ENCODE data around the gene GIMAP7. TPM values are rescaled to one million over a fixed set of nuclear protein-coding genes. Genes with fewer than 3 reads are reported as not detected.
"Not testable (repeated sequence)": the region's sequence is repeated elsewhere in the genome, so short reads cannot be mapped to it uniquely, and the experiment has no call there.

GIMAP7 gene
- total RNA-seq, 1 donor from 2014 or later = 2.7 TPM

DNA sequence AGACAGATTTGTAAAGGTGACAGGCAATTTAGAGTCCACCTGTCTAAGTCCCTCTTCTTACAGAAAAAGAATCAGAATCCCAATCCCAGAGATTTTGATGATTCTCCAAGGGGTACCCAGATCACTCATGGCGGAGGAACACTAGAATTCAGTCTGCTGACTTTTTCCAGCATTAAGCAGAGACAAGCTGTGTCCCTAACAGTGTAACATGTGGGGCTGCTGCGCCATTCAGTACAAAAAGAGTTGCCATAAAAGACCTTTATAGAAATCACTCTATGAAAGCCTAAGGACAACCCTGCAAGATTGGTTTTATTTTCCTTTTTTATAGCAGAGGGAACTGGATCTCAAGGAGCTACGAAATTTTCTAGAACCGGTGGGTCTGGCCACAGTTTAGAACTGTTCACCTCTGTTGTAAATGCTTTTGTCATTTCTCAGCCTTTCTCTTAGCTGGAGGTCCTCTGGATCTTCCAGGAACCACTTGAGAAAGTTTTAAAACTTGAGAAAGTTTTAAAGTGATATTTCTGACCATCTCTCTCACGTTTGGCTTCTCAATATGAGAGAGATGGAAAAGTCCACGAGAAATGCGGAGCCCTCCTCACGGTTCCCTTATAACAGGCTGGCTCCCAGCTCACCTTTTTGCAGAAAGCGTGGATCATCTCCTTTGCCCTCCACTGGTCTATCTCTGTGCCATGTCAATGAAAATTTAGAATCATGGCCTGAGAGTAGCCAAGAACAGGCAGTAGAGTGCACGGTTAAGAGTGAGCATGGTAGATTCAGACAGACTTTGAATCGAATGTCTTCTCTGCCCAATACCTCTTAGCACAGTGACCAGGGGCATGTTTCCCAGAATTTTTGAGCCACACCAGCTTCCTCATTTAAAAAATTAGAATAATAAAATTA lies 826 bp downstream of the GIMAP7 start:
- DNase-seq = no peak

DNA sequence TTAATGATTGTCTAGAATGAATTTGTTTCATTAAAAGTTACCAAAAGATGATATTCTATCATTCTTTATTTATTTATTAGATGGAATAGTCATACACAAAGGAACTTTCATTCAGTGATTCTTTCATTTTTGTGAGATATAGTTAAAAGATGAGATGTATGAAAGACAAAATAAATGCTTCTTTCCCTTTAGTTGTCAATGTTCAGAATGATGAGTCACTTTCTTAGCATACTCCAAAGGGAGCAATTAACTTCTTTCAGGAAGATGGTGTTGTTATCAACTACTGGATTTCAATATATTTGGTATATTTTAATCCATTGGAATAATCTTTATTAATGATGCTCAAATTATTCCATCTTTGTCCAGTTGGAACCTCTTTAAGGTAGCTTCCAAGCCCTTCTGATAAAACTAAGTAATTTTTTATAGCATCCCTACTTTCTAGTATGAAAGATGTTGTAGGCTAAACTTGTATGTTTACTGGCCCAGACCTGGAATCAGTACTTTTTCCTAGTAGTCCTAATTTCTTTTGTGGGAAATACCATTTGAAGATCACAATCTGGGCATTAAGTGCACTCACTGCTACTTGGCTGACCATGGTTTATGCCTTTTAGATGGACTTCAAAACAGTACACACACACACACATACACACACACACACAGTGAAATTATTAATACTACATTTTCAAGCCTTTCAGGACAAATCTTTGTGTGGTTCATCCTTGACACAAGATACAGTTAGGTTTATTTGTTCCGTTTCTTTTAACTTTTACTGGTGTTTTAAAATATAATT lies 2.5 kb downstream of the GIMAP7 start:
- DNase-seq = no peak

DNA sequence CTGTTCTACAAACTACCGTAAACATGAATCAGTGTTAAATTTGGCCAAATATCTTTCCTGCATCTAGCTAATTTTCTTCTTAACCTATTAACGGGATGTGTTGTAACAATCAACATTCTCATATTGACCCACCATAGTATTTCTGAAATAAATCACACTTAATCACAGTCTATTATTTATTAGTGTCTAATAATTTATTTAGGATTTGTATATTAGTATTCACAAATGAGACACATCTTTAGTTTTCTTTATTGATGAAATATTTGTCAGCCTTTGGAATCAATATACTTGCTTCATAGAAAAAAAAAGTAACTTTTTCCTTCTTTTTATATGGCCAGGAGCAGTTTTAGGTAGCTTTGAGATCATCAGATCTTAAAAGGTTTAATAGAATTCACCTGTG lies 4.6 kb downstream of the GIMAP7 start:
- no peak for DNase-seq

DNA sequence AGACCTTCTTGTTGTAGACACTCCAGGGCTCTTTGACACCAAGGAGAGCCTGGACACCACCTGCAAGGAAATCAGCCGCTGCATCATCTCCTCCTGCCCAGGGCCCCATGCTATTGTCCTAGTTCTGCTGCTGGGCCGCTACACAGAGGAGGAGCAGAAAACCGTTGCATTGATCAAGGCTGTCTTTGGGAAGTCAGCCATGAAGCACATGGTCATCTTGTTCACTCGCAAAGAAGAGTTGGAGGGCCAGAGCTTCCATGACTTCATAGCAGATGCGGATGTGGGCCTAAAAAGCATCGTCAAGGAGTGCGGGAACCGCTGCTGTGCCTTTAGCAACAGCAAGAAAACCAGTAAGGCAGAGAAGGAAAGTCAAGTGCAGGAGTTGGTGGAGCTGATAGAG lies 5.5 kb downstream of the GIMAP7 start:
- DNase-seq = no peak

DNA sequence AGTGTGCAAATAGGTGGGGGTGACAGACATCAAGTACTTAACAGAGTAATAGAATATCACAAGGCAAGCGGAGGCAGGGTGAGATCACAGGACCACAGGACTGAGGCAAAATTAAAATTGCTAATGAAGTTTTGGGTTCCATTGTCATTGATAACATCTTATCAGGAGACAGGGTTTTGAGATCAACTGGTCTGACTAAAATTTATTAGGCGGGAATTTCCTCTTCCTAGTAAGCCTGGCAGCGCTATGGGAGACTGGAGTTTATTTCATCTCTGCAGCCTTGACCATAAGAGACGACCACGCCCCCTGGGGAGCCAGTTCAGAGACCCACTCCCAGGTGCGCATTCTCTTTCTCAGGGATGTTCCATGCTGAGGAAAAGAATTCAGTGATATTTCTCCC lies 8.3 kb downstream of the GIMAP7 start:
- not testable (repeated sequence) for DNase-seq

DNA sequence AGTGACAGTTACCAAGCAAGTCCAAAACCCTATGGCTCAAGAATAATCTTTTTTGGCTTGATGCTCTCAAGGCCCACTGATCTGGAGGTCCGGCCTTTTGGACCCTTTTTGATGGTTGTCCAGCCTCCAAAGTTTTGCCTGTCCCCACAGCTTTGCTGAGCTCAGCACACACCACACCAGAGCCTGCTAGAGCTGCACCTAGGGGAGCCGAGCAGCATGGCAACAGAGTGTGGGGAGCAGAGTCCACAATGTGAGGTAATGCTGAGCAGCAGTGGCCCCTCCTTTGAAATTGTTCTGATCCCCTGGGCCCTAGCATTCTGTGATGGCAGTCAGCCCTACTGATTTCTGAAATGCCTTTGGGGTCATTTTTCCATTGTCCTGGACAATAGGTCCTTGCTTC lies 9.3 kb downstream of the GIMAP7 start:
- no peak for DNase-seq

DNA sequence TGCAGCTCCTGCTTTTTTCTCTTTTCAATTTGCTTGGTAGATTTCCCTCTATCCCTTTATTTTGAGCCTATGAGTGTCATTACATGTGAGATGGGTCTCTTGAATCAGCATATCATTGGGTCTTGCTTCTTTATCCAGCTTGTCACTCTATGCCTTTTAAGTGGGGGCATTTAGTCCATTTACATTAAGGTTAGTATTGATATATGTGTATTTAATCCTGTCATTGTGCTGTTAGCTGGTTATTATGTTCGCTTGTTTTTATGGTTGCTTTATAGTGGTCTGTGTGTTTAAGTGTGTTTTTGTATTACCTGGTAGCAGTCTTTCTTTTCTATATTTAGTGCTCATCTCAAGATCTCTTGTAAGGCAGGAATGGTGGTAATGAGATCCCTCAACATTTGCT lies 17.0 kb downstream of the GIMAP7 start:
- DNase-seq = no peak

DNA sequence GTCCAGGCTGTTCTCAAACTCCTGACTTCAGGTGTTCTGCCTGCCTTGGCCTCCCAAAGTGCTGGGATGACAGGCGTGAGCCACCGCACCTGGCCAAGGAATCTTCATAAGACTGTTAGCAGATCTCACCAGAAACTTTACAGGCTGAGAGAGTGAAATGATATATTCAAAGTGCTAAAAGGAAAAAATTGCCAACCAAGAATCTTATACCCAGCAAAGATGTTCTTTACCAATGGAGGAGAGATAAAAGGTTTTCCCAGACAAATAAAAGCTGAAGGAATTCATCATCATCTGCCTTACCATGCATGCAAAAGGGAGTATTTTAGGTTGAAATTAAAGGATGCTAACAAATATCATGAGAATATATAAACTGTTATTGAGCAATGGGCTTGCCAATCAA lies 23.6 kb downstream of the GIMAP7 start:
- no peak for DNase-seq

DNA sequence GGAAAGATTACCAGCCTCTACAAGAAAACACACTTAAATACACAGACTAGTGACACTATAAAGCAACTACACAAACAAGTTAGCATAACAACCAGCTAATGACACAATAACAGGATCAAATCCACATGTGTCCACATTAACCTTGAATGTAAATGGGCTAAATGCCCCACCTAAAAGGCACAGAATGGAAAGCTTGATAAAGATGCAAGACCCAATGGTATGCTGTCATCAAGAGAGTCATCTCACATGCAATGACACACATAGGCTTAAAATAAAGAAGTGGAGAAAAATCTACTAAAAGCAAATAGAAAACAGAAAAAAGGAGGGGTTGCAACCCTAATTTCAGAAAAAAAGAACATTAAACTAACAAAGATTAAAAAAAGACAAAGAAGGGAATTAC lies 38.5 kb downstream of the GIMAP7 start:
- DNase-seq = no peak

DNA sequence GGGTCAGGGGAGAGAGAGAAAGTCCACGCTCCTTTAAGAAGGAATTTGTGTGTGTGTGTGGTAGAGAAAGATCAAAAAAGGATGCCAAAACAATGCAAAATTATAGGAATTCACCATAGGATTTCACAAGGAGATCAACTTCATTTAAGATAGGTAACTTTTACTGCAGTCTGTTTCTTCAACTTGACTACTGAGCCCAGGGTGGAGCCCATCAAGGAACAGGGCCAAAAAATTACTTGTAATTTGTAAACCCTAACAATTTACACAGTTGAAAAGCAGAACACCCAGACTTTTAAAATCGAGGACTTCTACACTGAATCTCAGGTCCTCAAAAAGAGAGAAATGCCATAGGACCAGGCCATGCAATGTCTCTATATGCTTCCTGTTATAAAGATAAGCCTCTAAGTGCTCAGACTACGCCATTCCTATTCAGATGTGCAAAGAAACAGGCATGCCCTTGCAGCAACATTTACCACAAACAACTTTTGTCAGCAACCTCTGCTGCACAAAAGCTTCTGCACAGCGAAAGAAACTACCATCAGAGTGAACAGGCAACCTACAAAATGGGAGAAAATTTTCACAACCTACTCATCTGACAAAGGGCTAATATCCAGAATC lies 42.0 kb downstream of the GIMAP7 start:
- no peak for DNase-seq

DNA sequence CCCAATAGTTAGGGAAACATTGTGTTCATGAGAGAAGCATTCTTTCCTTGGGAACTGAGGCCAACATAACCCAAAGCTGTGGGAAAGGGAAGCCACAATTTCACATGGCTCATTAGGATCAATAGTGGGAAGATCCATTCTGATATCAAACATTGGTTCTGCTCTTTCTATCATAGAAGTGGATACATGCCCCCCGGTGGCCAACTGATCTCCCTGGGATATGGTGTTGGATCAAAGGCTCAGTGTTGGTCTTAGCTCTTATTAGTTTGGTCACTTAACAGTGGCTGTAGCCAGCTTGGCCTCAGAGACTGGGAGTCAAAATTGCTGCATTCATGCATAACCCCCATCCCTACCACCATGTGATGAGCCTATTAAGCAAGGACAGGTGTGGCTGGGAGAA lies 45.8 kb downstream of the GIMAP7 start:
- DNase-seq = no peak

DNA sequence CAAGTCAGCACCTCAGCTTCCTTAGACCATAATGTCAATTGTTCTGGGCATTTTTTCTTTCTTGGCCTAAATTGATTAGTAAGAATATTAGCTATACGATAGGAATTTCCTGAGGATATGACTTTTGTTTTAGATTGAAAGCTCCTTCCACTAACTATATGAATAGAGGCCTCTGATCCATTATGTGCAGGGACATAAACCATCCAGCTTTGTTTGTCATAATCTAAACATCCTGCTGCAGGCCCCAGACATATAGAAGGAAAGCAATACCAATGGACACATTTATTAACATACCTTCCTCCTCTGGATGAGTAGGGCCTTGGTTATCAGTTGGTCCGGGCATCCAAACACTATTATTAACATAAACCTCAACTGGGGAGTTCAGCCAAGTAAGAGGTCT lies 48.2 kb downstream of the GIMAP7 start:
- DNase-seq = no peak

DNA sequence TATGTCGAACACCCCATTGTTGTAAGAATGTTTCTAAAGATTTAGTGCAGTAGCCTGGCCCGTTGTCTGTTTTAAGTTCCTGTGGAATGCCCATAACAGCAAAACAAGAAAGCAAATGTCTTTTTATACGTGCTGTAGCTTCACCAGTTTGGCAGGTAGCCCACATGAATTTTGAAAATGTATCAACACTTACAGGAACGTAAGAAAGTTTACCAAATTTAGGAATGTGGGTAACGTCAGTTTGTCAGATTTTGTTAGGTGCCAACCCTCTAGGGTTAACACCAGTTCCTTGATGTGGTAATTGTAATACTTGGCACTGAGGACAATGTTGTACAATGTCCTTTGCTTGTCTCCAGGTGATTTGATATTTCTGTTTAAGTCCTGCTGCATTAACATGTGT lies 49.3 kb downstream of the GIMAP7 start:
- no peak for DNase-seq

DNA sequence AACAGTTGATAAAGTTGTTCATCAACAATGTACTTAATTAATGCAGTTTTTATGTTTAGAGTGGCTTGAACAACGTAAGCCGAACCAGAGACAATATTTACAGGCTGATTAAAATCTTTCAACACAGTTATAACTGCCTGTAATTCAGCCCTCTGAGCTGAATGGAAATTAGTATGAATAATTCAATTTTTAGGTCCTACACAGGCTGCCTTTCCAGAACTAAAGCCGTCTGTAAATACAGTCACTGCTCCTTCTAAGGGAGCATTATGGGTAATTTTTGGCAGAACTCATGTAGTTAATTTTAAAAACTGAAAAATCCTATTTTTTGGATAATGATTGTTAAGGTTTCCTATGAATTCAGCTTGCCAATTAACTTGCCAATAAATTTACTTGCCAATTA lies 49.9 kb downstream of the GIMAP7 start:
- DNase-seq = no peak

DNA sequence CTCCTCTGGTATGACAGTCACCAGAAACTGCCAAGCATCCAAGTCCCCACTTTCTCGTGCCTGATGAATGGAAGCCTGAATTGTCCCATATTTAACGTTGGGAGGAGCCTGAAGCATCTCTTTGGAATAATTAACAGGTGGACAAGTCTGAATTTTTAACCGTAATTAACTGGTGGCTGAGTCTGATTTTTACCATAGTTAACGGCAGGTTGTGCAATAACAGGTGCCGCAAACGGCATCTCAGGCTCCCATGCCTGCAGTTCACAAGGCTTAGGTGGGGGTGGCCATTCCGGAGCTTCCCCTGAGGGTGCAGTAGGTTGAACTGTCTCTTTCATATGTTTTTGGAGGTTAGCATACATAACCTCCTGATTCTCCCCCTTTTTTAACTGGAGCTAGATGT lies 50.6 kb downstream of the GIMAP7 start:
- no peak for DNase-seq

DNA sequence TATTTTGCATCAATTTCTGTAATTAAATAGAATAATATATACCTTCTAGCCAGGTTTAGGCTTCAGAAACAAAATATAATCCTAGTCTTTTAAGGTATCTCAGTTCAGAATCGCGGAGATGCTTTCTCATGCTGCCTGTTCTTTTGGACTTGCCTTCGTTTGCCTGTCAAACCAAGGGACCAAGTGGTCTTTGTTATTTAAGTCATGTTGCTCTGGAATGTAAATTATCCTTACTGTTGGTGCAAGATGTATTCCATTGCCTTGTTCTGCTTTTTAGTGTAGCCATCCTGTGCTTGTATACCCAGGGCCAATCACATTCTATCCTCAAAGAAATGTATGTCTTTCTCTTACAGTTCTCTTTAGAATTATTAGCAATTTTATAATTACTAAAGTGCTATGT lies 51.5 kb downstream of the GIMAP7 start:
- DNase-seq = no peak

DNA sequence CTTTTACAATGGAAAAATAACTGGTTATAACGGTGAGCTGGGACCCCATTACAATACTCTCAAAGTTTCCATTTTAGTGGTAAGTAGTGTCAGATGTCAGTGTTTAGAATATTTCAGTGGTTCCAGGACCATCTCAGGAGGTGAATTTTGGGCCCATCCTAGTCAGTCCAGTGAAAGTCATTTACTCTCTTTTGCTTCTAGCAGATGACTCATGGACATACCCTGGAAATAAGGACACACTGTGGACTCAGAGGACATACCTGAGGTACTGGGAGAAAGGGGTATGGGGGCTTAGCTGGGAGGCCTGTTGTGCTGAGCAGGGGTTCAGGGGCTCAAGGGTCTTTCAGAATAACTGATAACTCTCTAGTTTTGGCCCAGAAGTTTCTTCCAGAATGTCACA lies 51.9 kb downstream of the GIMAP7 start:
- DNase-seq = no peak

DNA sequence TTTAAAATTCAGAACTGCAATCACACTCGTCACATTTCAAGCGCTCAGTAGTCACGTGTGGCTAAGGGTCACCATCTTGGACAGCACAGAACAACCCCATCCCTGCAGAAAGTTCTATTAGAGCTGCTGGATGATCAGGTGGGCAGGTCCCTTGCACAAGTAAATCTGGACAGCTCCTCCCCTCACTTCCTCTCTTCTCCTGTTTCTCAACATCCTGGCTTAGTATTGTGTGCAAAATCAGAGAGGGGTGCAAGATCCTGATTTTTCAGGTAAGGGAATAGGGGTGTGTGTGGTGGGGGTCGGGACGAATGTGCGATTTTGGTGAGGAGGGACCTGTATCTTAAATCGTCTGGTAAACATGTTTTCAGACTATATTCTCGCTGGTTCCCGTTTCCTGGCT lies 52.5 kb downstream of the GIMAP7 start, which contains the start of gene GIMAP4:
Gene GIMAP4 (plus strand): TSS at position 222 of the 400 bp plus-strand sequence. CDS start 2,512 bp downstream, outside the sequence.
- DNase-seq = no peak

DNA sequence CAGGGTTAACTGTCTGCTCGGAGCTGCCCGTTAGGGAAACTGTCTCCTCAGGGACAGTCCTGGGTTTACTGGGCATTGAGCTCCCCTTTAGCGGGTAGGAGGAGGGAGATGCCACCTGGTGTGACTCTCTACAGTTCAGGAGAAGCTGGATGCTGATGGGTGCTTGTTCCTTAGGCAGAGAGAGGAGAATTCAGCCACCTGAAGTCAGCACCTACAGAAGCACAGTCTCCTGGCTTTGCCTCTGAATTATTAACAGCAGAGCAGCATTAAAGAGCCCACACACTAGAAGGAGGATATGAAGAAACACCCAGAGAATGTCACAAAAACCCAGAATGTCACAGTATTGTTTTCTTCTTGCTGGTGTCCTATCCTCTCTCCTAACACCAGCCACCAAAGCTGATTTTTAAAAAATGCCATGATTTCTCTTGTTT lies 53.2 kb downstream of the GIMAP7 start:
- no peak for DNase-seq

DNA sequence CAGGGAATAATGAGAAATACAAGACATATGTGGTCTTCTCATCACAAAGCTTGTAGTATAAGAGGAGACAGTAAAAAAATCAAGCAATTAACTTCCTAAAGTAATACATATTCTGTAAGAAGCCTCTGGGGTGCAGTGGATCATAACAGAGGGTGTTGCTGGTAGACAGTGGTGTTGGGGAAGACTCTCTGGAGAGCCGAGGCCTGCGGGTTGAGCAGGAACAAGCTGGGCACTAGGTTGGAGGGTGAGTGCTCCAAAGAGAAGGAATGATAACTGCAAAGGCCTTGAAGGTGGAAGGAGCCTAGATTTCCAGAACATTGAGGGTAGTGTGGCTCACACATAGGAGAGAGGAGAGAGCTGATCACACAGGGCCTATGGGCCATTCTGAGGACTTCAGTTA lies 54.0 kb downstream of the GIMAP7 start:
- DNase-seq = no peak

DNA sequence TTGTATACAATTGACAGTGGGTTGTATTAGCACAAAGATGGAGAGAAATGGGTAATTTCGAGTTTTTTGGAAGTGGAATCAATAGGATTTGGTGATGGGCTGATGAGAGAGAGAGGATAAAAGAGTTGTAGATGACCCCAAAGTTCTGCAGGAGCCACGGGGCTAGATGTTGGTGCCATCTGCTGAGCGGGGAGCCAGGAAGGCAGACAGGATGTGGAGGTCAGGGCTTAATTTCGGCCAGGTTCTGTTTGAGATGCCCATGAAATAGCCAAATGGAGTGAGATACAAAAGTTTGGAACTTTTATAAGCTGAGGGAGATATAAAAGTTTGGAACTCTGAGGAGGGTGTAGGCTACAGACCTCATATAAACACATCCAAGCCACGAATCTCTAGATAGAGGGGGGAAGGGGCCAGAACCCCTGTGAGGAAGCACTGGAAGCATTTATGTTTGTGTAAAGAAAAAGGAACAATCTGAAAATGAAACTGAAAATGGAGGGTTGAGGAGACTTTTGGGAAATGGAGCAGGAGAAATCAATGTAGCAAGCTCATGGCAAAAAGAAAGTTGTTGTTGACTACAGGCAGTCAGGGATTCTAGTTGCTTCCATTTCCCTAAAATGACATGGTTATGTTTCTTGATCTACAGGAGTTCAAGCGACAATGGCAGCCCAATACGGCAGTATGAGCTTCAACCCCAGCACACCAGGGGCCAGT lies 54.7 kb downstream of the GIMAP7 start:
- no peak for DNase-seq

All from occipital lobe (tissue), 2 donors.